ENCODE measurements around the gene MYO1F.

The MYO1F gene

GRCh38 chr19:8550070-8550469 is 27.2 kb downstream of the MYO1F start:
- no peak overlapping the region for H2BK15ac ChIP-seq (ENCODE audit: low read depth, poor library complexity, severe bottlenecking)
- H4K91ac ChIP-seq (ENCODE audit: low read length), result no peak overlapping the region
- H2AK5ac ChIP-seq (ENCODE audit: low read length, severe bottlenecking), result no peak overlapping the region
- H3K9ac ChIP-seq (ENCODE audit: low read length), result no peak overlapping the region
- no peak overlapping the region for H2BK120ac ChIP-seq (ENCODE audit: low read depth, low read length)
- H3K23ac ChIP-seq (ENCODE audit: low read length in 2 of 2), result peak overlapping the region in 1 of 2 experiments; percentile 59
- H3K4me3 ChIP-seq (ENCODE audit: insufficient read depth in 1 of 2, low read depth in 1 of 2, low read length in 2 of 2), result no peak overlapping the region
- no peak overlapping the region for H3K4me2 ChIP-seq (ENCODE audit: low read length, poor library complexity, severe bottlenecking)
- H3K14ac ChIP-seq (ENCODE audit: low read length in 2 of 2), result no peak overlapping the region
- no peak overlapping the region for H2BK5ac ChIP-seq (ENCODE audit: low read depth, low read length, poor library complexity, severe bottlenecking)
- no peak for DNase-seq
- H3K27me3 ChIP-seq (ENCODE audit: control insufficient read depth in 1 of 2, insufficient read depth in 1 of 2, low read length in 2 of 2), result no peaks in the 10 kb centered on the region
- H2AFZ ChIP-seq (ENCODE audit: low read depth, low read length), result no peak overlapping the region
- H4K8ac ChIP-seq (ENCODE audit: low read length), result no peak overlapping the region
- no peak overlapping the region for H2BK12ac ChIP-seq (ENCODE audit: low read length in 2 of 2)
- H3K27ac ChIP-seq (ENCODE audit: low read length, poor library complexity, severe bottlenecking), result no peak overlapping the region
- no peaks in the 10 kb centered on the region for H3K79me1 ChIP-seq (replicated peaks; ENCODE audit: low read length, poor library complexity, severe bottlenecking)
- WGBS, result 94% methylated on average over 15 of the region's 15 CpGs
- peak overlapping the region in 1 of 2 experiments; percentile 8 for H3K18ac ChIP-seq (ENCODE audit: low read depth in 1 of 2, low read length in 2 of 2)
- H3K4ac ChIP-seq (ENCODE audit: low read depth in 1 of 2, low read length in 2 of 2), result no peak overlapping the region
- H3K36me3 ChIP-seq (ENCODE audit: control insufficient read depth in 1 of 2, insufficient read depth in 2 of 2, low read depth in 1 of 2, low read length in 2 of 2), result peaks cover 17 to 22% of the 10 kb centered on the region in 2 experiments
- H3K9me3 ChIP-seq (ENCODE audit: control insufficient read depth, low read length), result no peaks in the 10 kb centered on the region
- no peaks in the 10 kb centered on the region for H3K4me1 ChIP-seq (ENCODE audit: control insufficient read depth, insufficient read depth, low read depth, low read length)

GRCh38 chr19:8545743-8546142 is 31.5 kb downstream of the MYO1F start:
- H2BK15ac ChIP-seq (ENCODE audit: low read depth, poor library complexity, severe bottlenecking), result no peak overlapping the region
- no peak for DNase-seq
- no peak overlapping the region for H3K23ac ChIP-seq (ENCODE audit: low read length in 2 of 2)
- 87% methylated on average over 6 of the region's 8 CpGs for WGBS
- H3K18ac ChIP-seq (ENCODE audit: low read depth in 1 of 2, low read length in 2 of 2), result no peak overlapping the region
- no peak overlapping the region for H2AFZ ChIP-seq (ENCODE audit: low read depth, low read length)
- H3K9ac ChIP-seq (ENCODE audit: low read length), result no peak overlapping the region
- H2AK5ac ChIP-seq (ENCODE audit: low read length, severe bottlenecking), result no peak overlapping the region
- H3K4me2 ChIP-seq (ENCODE audit: low read length, poor library complexity, severe bottlenecking), result no peak overlapping the region
- no peaks in the 10 kb centered on the region for H3K27me3 ChIP-seq (ENCODE audit: control insufficient read depth in 1 of 2, insufficient read depth in 1 of 2, low read length in 2 of 2)
- no peaks in the 10 kb centered on the region for H3K79me1 ChIP-seq (replicated peaks; ENCODE audit: low read length, poor library complexity, severe bottlenecking)
- H3K27ac ChIP-seq (ENCODE audit: low read length, poor library complexity, severe bottlenecking), result no peak overlapping the region
- no peak overlapping the region for H2BK12ac ChIP-seq (ENCODE audit: low read length in 2 of 2)
- no peak overlapping the region for H2BK5ac ChIP-seq (ENCODE audit: low read depth, low read length, poor library complexity, severe bottlenecking)
- no peaks in the 10 kb centered on the region for H3K4me1 ChIP-seq (ENCODE audit: control insufficient read depth, insufficient read depth, low read depth, low read length)
- no peak overlapping the region for H4K91ac ChIP-seq (ENCODE audit: low read length)
- no peak overlapping the region for H3K4me3 ChIP-seq (ENCODE audit: insufficient read depth in 1 of 2, low read depth in 1 of 2, low read length in 2 of 2)
- no peak overlapping the region for H2BK120ac ChIP-seq (ENCODE audit: low read depth, low read length)
- H3K4ac ChIP-seq (ENCODE audit: low read depth in 1 of 2, low read length in 2 of 2), result no peak overlapping the region
- H3K9me3 ChIP-seq (ENCODE audit: control insufficient read depth, low read length), result no peaks in the 10 kb centered on the region
- no peak overlapping the region for H4K8ac ChIP-seq (ENCODE audit: low read length)
- H3K14ac ChIP-seq (ENCODE audit: low read length in 2 of 2), result no peak overlapping the region
- peaks cover 20 to 32% of the 10 kb centered on the region in 2 experiments for H3K36me3 ChIP-seq (ENCODE audit: control insufficient read depth in 1 of 2, insufficient read depth in 2 of 2, low read depth in 1 of 2, low read length in 2 of 2)

- H4K8ac ChIP-seq (ENCODE audit: low read length), result no peak overlapping the region
- H2BK12ac ChIP-seq (ENCODE audit: low read length in 2 of 2), result no peak overlapping the region
- WGBS, result 95% methylated on average over 20 of the region's 20 CpGs
- H3K9me3 ChIP-seq (ENCODE audit: control insufficient read depth, low read length), result no peaks in the 10 kb centered on the region
- H3K23ac ChIP-seq (ENCODE audit: low read length in 2 of 2), result no peak overlapping the region
- H3K18ac ChIP-seq (ENCODE audit: low read depth in 1 of 2, low read length in 2 of 2), result no peak overlapping the region
- H3K4me3 ChIP-seq (ENCODE audit: insufficient read depth in 1 of 2, low read depth in 1 of 2, low read length in 2 of 2), result no peak overlapping the region
- H3K4me1 ChIP-seq (ENCODE audit: control insufficient read depth, insufficient read depth, low read depth, low read length), result no peaks in the 10 kb centered on the region
- H2AFZ ChIP-seq (ENCODE audit: low read depth, low read length), result no peak overlapping the region
- no peak overlapping the region for H3K27ac ChIP-seq (ENCODE audit: low read length, poor library complexity, severe bottlenecking)
- H2BK15ac ChIP-seq (ENCODE audit: low read depth, poor library complexity, severe bottlenecking), result no peak overlapping the region
- H4K91ac ChIP-seq (ENCODE audit: low read length), result no peak overlapping the region
- H2BK120ac ChIP-seq (ENCODE audit: low read depth, low read length), result no peak overlapping the region
- no peak overlapping the region for H3K14ac ChIP-seq (ENCODE audit: low read length in 2 of 2)
- H3K4ac ChIP-seq (ENCODE audit: low read depth in 1 of 2, low read length in 2 of 2), result no peak overlapping the region
- H3K79me1 ChIP-seq (replicated peaks; ENCODE audit: low read length, poor library complexity, severe bottlenecking), result no peaks in the 10 kb centered on the region
- H3K9ac ChIP-seq (ENCODE audit: low read length), result no peak overlapping the region
- H3K27me3 ChIP-seq (ENCODE audit: control insufficient read depth in 1 of 2, insufficient read depth in 1 of 2, low read length in 2 of 2), result no peaks in the 10 kb centered on the region
- DNase-seq, result no peak
- H3K4me2 ChIP-seq (ENCODE audit: low read length, poor library complexity, severe bottlenecking), result no peak overlapping the region
- no peak overlapping the region for H2BK5ac ChIP-seq (ENCODE audit: low read depth, low read length, poor library complexity, severe bottlenecking)
- H2AK5ac ChIP-seq (ENCODE audit: low read length, severe bottlenecking), result no peak overlapping the region
- peaks cover 10 to 24% of the 10 kb centered on the region in 2 experiments for H3K36me3 ChIP-seq (ENCODE audit: control insufficient read depth in 1 of 2, insufficient read depth in 2 of 2, low read depth in 1 of 2, low read length in 2 of 2)
These were observed 33.1 kb downstream of the MYO1F start for GRCh38 chr19:8544168-8544567.

GRCh38 chr19:8539621-8540149 is 37.6 kb downstream of the MYO1F start:
- H3K4me3 ChIP-seq (ENCODE audit: insufficient read depth in 1 of 2, low read depth in 1 of 2, low read length in 2 of 2), result no peak overlapping the region
- H3K18ac ChIP-seq (ENCODE audit: low read depth in 1 of 2, low read length in 2 of 2), result no peak overlapping the region
- no peak overlapping the region for H2BK15ac ChIP-seq (ENCODE audit: low read depth, poor library complexity, severe bottlenecking)
- H3K4me2 ChIP-seq (ENCODE audit: low read length, poor library complexity, severe bottlenecking), result no peak overlapping the region
- peaks cover 1% of the 10 kb centered on the region for H3K4me1 ChIP-seq (ENCODE audit: control insufficient read depth, insufficient read depth, low read depth, low read length)
- no peak overlapping the region for H2BK5ac ChIP-seq (ENCODE audit: low read depth, low read length, poor library complexity, severe bottlenecking)
- H3K23ac ChIP-seq (ENCODE audit: low read length in 2 of 2), result no peak overlapping the region
- no peaks in the 10 kb centered on the region for H3K9me3 ChIP-seq (ENCODE audit: control insufficient read depth, low read length)
- H2AFZ ChIP-seq (ENCODE audit: low read depth, low read length), result no peak overlapping the region
- H3K14ac ChIP-seq (ENCODE audit: low read length in 2 of 2), result no peak overlapping the region
- H2BK120ac ChIP-seq (ENCODE audit: low read depth, low read length), result no peak overlapping the region
- H2BK12ac ChIP-seq (ENCODE audit: low read length in 2 of 2), result no peak overlapping the region
- no peak overlapping the region for H3K9ac ChIP-seq (ENCODE audit: low read length)
- DNase-seq, result no peak
- H4K8ac ChIP-seq (ENCODE audit: low read length), result no peak overlapping the region
- no peak overlapping the region for H3K4ac ChIP-seq (ENCODE audit: low read depth in 1 of 2, low read length in 2 of 2)
- WGBS, result 93% methylated on average over 12 of the region's 12 CpGs
- H3K79me1 ChIP-seq (replicated peaks; ENCODE audit: low read length, poor library complexity, severe bottlenecking), result no peaks in the 10 kb centered on the region
- H3K27ac ChIP-seq (ENCODE audit: low read length, poor library complexity, severe bottlenecking), result no peak overlapping the region
- H2AK5ac ChIP-seq (ENCODE audit: low read length, severe bottlenecking), result no peak overlapping the region
- peaks cover 3 to 13% of the 10 kb centered on the region in 2 experiments for H3K36me3 ChIP-seq (ENCODE audit: control insufficient read depth in 1 of 2, insufficient read depth in 2 of 2, low read depth in 1 of 2, low read length in 2 of 2)
- H3K27me3 ChIP-seq (ENCODE audit: control insufficient read depth in 1 of 2, insufficient read depth in 1 of 2, low read length in 2 of 2), result no peaks in the 10 kb centered on the region
- no peak overlapping the region for H4K91ac ChIP-seq (ENCODE audit: low read length)
